Inflammatory macrophage (primary cell): Measurements from ENCODE around the gene GAMT.

Source experiments
- DNase-seq, 2 donors: peaks; one replicate each; pipeline ENCODE4 v3.0.0-alpha.2; 2020 to 2022

GAMT gene

GRCh38 chr19:1399079-1399478, 2.3 kb downstream of the GAMT start:
- no peak for DNase-seq

DNA sequence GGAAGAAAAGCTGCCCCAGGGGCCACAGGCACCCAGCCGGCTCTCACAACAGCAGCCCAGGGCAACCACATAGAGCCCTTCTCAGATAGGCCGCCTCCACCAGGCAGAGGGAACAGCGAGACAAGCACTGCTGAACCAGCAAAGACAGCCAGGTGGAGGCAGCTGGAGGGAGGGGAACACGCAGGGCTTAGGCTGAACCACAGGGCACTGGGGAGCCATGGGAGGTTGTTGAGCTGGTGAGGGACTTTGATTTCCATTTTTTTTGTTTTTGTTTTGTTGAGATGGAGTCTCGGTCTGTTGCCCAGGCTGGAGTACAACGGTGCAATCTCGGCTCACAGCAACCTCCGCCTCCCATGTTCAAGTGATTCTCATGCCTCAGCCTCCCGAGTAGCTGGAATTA, 3.5 kb downstream of the GAMT start:
- no peak for DNase-seq

- DNase-seq, result no peak
These were observed 4.3 kb downstream of the GAMT start for GRCh38 chr19:1396768-1397679.

DNA sequence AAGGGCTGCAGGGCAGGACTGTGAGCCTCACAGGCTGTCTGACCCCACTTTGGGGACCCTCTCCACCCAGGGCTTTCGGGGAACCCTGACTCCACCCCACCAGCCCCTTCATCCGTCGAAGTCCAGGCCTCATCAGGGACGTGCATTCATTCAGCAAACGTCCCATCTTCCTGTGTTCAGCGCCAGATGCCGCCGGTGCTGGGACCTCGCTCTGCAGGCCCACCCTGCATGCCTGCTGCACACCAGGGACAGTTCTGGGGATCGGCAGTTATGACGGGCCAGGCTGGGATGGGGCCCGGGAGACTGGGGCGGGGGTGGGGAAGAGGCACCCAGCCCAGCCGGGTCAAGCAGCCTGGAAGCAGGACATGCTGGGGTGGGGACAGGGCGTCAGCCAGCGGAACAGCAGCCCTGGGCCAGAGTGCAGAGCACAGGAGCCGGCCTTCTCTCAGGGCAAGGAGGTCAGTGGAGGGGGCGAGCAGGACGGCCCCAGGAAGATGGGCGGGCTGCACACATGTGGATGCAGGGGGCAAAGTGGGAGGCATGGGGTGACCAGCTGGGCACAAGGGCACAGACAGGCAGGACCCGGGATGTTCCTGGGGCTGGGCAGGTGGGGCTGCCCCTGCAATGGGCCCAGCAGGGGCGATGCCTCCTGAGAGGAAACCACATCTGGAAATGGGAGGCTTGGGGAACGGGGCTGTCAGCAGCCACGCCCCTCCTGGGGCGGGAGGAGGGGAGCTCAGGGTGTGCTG, 5.1 kb downstream of the GAMT start:
- no peak for DNase-seq

- no peak for DNase-seq
These were observed 5.9 kb downstream of the GAMT start for GRCh38 chr19:1395194-1396018.

- DNase-seq, result no peak
These were observed 6.8 kb downstream of the GAMT start for GRCh38 chr19:1394252-1395193.

GRCh38 chr19:1393841-1394240, 7.5 kb downstream of the GAMT start:
- no peak for DNase-seq

DNA sequence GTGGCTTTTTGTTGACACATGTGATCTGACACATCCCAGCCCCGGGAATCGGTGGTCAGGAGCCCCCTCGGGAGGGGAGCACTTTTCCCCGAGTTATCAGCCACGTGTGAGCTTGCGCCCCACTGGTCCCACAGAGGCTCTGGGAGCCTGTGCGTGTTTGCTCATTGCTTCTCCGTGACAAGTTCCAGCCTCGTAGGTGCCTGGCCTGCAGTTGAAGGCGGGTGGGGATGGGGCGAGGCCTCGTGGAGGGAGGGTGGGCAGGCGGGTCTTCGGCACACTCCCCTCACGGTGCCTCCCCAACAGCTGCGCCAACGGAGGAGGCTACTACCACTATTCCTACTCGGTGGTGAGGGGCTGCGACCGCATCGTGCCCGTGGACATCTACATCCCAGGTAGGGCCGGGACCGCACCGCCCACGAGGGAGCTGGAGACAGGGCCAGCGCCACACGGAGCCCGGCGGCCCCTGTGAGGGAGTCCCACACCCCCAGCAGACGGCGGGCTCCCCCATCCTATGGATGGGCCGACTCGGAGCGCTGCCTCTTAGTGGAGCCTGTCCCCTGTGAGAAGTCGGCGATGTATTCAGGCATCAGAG, 8.3 kb downstream of the GAMT start:
- DNase-seq, result no peak

DNA sequence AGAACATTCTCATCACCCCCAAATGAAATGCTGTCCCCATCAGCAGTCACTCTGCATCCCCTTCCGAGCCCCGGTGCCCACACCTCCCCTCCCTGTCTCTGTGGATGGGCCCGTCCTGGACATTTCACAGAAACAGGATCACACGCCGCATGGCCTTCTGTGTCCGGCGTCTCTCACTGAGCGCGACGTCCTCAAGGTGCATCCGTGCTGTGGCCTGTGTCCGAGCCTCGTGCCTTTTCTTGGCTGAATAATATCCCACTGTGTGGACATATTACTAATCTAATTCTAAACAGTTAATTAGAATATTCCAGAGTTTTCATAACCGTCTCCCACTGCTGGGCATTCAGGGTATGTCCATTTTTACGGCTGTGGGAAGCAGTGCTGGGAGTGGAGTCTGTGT, 8.9 kb downstream of the GAMT start:
- no peak for DNase-seq

DNA sequence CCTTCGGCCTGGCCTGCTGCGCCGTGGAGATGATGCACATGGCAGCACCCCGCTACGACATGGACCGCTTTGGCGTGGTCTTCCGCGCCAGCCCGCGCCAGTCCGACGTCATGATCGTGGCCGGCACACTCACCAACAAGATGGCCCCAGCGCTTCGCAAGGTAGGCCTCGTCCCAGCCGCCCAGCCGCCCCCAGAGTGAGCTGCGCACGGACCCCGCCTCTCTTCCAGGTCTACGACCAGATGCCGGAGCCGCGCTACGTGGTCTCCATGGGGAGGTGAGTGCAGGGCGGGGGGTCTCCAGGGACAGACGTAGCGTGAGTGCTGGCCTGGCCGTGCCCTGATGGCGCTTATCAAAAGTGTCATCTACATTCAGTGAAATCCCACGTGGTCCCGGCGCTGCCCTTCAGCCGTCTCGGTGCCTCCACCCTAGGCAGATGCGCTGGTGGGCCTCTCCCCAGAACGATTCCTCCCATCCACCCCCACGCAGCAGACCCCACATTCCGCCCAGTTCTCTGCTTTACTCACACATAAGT, 10.4 kb downstream of the GAMT start:
- DNase-seq, result no peak

GRCh38 chr19:1389033-1389940, 12.1 kb downstream of the GAMT start:
- DNase-seq, result no peak

DNA sequence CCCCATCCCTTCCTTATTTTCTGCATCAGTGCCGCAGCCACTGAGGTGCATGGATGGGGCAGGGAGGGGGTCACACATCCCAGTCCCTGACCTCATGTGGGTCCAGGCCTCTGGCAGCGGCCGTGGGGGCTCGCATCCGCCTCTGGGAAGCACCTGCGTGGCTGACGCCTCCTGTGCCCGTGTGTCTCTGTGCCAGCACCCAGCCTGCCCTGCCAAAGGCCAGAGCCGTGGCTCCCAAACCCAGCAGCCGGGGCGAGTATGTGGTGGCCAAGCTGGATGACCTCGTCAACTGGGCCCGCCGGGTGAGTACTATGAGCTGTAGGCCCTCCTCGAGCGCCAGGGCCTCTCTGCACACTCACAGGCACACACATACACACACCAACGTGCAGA, 12.7 kb downstream of the GAMT start:
- DNase-seq, result no peak

DNA sequence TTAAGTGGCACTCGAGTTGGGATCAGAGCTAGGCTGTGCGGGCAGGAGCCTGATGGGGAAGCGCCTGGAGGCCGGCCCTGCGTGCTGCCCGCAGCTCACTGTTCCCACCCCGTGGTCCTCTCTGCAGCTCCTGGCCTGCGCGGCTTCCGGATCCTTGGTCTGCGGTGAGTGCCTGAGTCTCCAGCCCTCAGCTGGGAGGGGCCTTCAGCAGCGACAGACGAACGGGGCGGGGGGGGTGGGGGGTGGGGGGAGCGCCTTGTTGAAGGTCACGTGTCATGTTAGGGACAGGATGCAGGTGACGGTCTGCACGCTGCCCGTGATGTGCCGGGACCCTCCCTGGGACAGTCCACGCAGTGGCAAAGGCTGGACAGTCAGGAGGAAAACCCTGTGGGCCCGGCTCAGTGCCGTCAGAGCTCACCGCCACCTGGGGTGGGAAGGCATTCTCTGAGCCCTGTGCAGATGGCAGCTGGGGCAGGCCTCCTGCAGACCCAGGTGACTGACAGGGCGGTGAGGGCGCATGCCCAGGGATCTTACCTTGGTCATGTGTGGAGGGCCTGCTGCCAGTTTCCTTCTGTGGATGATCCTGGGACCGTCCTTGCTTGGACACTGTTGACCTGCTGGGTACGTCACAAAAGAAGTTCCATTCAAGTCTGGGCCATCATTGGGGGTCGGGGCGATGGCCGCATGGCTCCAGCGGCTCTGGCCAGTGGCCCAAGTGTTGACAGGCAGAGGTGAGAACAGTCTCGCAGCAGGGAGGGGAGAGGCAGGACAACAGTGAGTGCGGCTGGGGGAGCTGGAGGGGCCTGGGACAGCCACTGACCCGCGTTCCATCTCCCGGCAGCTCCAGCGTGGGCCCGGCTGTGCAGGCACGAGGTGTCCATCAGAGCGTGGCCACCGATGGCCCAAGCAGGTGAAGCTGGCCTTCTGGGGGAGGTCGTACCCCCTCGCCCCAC, 13.4 kb downstream of the GAMT start:
- DNase-seq, result no peak

- DNase-seq, result no peak
These were observed 14.2 kb downstream of the GAMT start for GRCh38 chr19:1386945-1387683.

DNA sequence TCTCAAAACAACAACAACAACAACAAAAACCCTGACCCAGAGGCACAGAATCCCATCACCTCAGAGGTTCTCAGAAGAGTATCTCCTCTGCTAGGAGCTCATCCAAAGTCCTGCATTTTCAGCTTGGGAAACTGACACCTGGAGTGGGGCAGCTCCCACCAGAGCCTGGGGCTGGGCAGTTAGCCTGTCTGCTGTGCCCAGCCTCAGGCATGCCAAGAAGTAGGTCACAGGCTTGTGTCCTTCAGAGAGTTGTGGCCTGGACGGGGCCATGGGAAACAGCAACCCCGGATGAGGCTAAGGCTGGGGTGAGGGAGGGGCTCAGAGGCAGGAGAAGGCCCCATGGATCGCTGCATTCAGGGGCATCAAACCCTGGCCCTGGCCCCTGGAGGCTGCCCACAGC, 15.5 kb downstream of the GAMT start:
- no peak for DNase-seq

- DNase-seq, result peak; percentile 22 to 31
These were observed 16.7 kb downstream of the GAMT start for GRCh38 chr19:1384478-1385110.

GRCh38 chr19:1384085-1384462, 17.3 kb downstream of the GAMT start:
- DNase-seq, result no peak
